Epithelial cell of esophagus (primary cell): ENCODE measurements around the gene TNNT2.

ENCODE experiments used
- DNase-seq: peaks from one replicate; pipeline ENCODE4 v3.0.0; 2010; ENCODE audit warnings: low read depth
- H3K4me3 ChIP-seq: 2 replicates; pipeline ENCODE4 v1.5.1; 2011; ENCODE audit warnings: mild to moderate bottlenecking, low read length, control low read depth
- TF ChIP-seq, protein P1 (sequence below): IDR thresholded peaks from 2 replicates; pipeline ENCODE4 v1.5.1; 2011; ENCODE audit warnings: low read depth, mild to moderate bottlenecking, low read length, control low read depth, inconsistent platforms; ENCODE audit not compliant: insufficient read depth; ENCODE audit errors: missing control alignments

The TNNT2 gene

DNA sequence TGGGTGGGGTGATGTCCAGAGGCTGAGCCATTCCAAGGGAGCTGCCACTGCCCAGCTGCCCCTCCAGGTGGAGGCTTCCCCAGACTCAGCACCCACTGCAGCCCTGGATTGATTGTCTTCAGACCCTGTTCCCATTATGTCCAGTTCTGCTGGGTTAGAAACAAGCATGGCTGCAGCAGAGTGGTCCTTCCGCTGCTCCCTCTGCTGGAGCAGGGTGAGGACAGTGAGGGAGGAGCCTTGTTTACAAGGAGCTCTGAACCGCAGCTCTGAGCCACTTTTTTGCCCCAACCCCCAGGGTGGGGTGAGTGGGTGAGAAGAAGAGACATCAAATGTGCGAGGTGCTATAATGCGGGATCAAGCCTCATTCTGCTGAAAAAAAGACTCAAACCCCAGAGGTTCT lies 2.3 kb downstream of the TNNT2 start:
- TF ChIP-seq, protein P1, sequence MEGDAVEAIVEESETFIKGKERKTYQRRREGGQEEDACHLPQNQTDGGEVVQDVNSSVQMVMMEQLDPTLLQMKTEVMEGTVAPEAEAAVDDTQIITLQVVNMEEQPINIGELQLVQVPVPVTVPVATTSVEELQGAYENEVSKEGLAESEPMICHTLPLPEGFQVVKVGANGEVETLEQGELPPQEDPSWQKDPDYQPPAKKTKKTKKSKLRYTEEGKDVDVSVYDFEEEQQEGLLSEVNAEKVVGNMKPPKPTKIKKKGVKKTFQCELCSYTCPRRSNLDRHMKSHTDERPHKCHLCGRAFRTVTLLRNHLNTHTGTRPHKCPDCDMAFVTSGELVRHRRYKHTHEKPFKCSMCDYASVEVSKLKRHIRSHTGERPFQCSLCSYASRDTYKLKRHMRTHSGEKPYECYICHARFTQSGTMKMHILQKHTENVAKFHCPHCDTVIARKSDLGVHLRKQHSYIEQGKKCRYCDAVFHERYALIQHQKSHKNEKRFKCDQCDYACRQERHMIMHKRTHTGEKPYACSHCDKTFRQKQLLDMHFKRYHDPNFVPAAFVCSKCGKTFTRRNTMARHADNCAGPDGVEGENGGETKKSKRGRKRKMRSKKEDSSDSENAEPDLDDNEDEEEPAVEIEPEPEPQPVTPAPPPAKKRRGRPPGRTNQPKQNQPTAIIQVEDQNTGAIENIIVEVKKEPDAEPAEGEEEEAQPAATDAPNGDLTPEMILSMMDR, result peak; percentile 27
- H3K4me3 ChIP-seq, result no peak overlapping the region

DNA sequence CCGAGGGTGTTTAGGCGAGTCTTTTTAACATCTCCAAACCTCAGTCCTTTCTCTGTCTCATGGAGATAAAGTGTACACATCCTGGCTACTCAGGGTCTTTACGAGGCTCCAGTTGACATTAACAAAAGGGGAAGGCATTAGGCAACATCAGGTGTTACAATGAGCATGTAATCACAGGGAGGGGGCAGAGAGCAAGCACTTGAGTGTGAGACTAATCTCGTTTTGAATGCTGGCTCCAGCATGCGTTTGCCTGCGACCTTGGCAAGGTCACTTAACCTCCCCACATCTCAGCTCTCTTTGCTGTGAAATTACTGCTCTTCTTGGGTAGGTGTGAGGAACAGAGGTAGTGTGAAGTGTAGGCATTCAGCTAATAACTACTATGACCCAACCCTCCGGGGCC lies 3.1 kb downstream of the TNNT2 start:
- DNase-seq, result no peak
- no peak overlapping the region for H3K4me3 ChIP-seq
- TF ChIP-seq, protein P1, result no peak

More for the DNA sequence above, 2.3 kb downstream of the TNNT2 start:
- DNase-seq, result no peak

DNA sequence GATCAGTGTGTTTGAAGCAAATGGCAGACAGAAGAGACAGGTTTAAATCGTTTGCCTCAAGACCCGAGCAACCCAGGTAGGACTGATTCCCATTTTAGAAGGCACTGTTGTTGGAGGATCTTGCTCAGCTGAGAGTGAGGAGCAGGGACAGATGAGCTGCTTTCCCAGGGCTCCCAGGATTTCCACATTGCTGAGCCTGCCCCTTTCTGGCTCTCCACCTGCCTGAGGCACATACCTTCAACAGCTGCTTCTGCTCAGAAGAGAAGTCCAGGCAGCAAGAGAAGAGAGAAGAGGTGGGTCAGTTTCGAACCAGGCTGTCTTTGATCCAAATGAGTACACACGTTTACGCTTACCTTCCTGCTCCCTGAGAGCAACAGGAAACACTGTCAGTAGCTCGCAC lies 5.7 kb downstream of the TNNT2 start:
- TF ChIP-seq, protein P1, result no peak
- no peak for DNase-seq
- H3K4me3 ChIP-seq, result no peak overlapping the region

DNA sequence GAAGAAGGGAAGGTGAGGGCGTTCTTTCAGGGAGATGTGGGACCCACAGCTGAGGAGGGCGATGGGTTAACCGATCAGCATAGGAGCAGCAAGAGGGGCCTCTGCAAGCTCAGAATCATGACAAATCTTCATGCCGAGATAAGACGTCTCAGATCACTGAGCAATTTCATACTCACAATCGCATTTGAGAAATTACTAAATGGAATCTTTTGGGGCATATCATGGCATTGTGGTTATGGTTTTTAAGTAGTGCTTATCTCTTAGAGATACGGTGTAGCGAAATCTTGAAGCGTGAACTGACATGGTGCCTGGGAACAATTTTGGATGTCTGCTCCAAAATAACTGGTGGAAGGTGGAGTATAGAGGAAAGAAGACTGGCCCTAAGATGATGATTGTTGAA lies 6.2 kb downstream of the TNNT2 start:
- TF ChIP-seq, protein P1, result no peak
- H3K4me3 ChIP-seq, result no peak overlapping the region
- no peak for DNase-seq

DNA sequence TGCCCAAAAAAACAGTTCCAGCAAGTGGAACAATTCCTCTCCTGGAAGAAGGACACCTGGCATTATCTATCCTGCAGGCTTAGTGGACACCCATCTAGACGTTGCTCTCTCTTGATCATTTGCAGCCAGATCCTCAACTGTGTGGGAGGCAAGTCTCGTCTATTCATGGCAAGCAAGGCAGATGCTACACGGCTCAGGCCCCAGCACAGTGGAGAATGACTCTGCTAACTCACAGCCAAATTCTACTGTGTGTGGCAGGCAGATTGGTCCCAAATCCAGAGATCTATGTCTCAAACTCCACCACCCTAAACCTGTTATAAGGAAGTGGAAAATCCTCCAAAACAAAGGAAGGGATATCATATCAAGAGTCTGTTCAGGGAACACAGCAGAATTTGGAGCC lies 7.0 kb downstream of the TNNT2 start:
- no peak for DNase-seq
- H3K4me3 ChIP-seq, result no peak overlapping the region
- TF ChIP-seq, protein P1, result no peak

DNA sequence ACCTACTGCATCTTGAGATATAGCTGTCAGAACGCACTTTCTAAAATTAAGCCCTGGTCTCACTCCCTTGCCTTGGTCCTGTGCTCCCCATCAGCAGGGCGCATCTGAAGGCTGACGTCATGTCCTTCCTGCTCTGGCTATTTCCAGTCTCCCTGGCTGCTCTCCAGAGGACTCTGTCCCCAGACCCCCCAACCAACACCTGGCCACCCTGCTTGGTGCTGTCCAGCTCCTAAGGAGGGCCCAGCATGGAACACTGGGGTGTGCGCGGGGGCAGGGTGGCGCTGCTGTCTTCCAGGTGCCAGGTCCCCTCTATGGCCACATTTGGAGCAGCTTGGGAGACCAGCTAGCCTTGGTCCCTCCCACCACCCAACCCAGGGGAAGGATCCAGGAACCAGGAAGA lies 8.3 kb downstream of the TNNT2 start:
- TF ChIP-seq, protein P1, result no peak
- H3K4me3 ChIP-seq, result no peak overlapping the region
- DNase-seq, result no peak

DNA sequence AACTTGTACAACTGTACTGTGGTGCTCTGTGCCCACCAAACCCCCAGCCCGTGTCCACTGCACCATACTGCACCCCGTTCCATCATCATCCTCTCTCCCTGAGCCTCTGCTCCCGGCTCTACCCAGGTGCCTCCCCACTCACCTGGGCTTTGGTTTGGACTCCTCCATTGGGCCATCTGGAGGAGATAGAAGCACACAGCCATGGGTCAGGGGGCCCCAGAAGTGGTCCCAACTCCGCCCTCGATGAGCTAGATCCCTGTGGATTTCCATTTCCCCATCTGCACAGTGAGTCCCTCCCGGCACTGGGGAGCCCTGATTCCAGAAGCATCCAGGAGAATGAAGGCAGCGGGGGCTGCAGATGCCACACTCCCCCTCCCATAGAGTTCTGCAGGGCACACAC lies 10.8 kb downstream of the TNNT2 start:
- DNase-seq, result no peak
- no peak overlapping the region for H3K4me3 ChIP-seq
- TF ChIP-seq, protein P1, result no peak
